ENCODE measurements around the gene ISCU.

DNA sequence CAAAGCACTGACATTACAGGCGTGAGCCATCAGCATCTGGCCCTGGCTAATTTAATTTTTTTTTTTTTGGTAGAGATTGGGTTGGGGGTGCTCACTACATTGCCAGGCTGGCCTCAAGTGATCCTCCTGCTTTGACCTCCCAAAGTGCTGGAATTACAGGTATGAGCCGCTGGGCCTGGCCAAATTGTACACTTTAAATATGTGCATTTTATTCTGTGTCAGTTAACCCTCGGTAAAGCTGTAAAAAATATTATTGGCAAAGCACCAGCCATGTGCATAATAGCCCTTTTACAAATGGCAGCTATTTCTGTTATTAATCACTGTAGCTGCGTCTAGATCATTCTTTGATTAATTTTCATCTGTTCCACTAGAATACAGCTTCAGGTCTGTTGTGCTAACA is 23.5 kb downstream of the ISCU start:
- TF ChIP-seq, protein P1, sequence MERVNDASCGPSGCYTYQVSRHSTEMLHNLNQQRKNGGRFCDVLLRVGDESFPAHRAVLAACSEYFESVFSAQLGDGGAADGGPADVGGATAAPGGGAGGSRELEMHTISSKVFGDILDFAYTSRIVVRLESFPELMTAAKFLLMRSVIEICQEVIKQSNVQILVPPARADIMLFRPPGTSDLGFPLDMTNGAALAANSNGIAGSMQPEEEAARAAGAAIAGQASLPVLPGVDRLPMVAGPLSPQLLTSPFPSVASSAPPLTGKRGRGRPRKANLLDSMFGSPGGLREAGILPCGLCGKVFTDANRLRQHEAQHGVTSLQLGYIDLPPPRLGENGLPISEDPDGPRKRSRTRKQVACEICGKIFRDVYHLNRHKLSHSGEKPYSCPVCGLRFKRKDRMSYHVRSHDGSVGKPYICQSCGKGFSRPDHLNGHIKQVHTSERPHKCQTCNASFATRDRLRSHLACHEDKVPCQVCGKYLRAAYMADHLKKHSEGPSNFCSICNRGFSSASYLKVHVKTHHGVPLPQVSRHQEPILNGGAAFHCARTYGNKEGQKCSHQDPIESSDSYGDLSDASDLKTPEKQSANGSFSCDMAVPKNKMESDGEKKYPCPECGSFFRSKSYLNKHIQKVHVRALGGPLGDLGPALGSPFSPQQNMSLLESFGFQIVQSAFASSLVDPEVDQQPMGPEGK (CRISPR knock-in tag; IDR thresholded peaks at IDR 0.05; ENCODE audit: borderline replicate concordance), result no peak
- TF ChIP-seq CSDC2 (CRISPR knock-in tag; IDR thresholded peaks at IDR 0.05) (no peak), BACH2 (CRISPR knock-in tag; IDR thresholded peaks at IDR 0.05; ENCODE audit: borderline replicate concordance) (no peak), ZNF565 (CRISPR knock-in tag; conservative IDR thresholded peaks at IDR 0.05; ENCODE audit: low read depth) (no peak), ZNF8 (CRISPR knock-in tag; IDR thresholded peaks at IDR 0.05) (no peak), SNAI2 (CRISPR knock-in tag; IDR thresholded peaks at IDR 0.05) (no peak), PPARA (CRISPR knock-in tag; IDR thresholded peaks at IDR 0.05; ENCODE audit: borderline replicate concordance) (no peak), ZNF70 (CRISPR knock-in tag; IDR thresholded peaks at IDR 0.05) (no peak), ARNTL (CRISPR knock-in tag; IDR thresholded peaks at IDR 0.05; ENCODE audit: borderline replicate concordance, low read depth) (no peak), ZFP30 (CRISPR knock-in tag; IDR thresholded peaks at IDR 0.05) (no peak), RARB (CRISPR knock-in tag; IDR thresholded peaks at IDR 0.05) (no peak)
- TF ChIP-seq, protein P2, sequence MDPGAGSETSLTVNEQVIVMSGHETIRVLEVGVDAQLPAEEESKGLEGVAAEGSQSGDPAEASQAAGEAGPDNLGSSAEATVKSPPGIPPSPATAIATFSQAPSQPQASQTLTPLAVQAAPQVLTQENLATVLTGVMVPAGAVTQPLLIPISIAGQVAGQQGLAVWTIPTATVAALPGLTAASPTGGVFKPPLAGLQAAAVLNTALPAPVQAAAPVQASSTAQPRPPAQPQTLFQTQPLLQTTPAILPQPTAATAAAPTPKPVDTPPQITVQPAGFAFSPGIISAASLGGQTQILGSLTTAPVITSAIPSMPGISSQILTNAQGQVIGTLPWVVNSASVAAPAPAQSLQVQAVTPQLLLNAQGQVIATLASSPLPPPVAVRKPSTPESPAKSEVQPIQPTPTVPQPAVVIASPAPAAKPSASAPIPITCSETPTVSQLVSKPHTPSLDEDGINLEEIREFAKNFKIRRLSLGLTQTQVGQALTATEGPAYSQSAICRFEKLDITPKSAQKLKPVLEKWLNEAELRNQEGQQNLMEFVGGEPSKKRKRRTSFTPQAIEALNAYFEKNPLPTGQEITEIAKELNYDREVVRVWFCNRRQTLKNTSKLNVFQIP (CRISPR knock-in tag; IDR thresholded peaks at IDR 0.05; ENCODE audit: borderline replicate concordance, low read depth), result no peak

All from SK-N-SH treated with all-trans-retinoic acid at 6 μM for 48 hours (cell line).